Measurements from ENCODE around the gene CNTNAP5. TPM values are rescaled to one million over a fixed set of nuclear protein-coding genes. Genes with fewer than 3 reads are reported as not detected.

Gene CNTNAP5
- total RNA-seq, 1 experiment from 2014 or later: 0.48 TPM

DNA sequence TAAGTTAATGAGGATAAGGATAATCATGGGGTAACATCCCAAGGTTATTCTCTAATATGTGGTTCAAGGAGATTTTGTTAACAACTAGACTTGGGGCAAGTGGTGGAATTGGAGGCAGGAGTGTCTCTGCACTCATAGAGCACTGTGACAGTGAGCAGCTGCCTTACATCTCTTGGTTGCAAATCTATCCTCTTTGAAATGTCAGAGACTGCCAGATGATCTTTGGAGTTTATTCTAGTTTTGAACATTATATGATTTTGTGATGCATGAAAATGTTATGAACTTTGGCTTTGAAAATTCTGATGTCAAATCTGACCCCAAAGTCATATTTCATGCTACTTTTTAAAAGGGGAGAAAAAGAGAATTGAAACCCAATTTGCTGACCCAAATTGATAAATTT lies 861.1 kb downstream of the CNTNAP5 start:
- Histone ChIP-seq H3K79me2 (ENCODE audit: insufficient read depth, low read length) (no peaks in the 10 kb centered on the region), H4K20me1 (ENCODE audit: control insufficient read depth, insufficient read depth, insufficient read length) (no peaks in the 10 kb centered on the region), H3K56ac (ENCODE audit: insufficient read length, low read depth, low read length) (no peak overlapping the region), H3K23ac (ENCODE audit: insufficient read length, low read depth, low read length) (no peak overlapping the region), H2BK5ac (ENCODE audit: insufficient read length, low read length) (no peak overlapping the region), H2BK120ac (ENCODE audit: low read depth, low read length, poor library complexity, severe bottlenecking) (no peak overlapping the region), H3K27ac (ENCODE audit: insufficient read length, low read depth, low read length) (no peak overlapping the region), H2AK5ac (ENCODE audit: insufficient read length, low read length) (no peak overlapping the region), H2BK15ac (ENCODE audit: low read depth, low read length) (no peak overlapping the region), H3K27me3 (ENCODE audit: insufficient read depth, low read length) (no peaks in the 10 kb centered on the region), H3T11ph (ENCODE audit: low read length) (no peak overlapping the region), H3K23me2 (ENCODE audit: insufficient read length, low read depth, low read length, poor library complexity, severe bottlenecking) (no peaks in the 10 kb centered on the region), H3K4ac (ENCODE audit: low read depth, low read length) (no peak overlapping the region), H3K4me2 (ENCODE audit: insufficient read depth, insufficient read length, low read length) (no peak overlapping the region), H2AFZ (ENCODE audit: low read length) (no peak overlapping the region), H3K9ac (ENCODE audit: extremely low read depth, insufficient read length, low read length) (no peak overlapping the region), H3K18ac (ENCODE audit: insufficient read length, low read depth, low read length) (no peak overlapping the region), H2BK12ac (ENCODE audit: insufficient read length, low read depth, low read length) (no peak overlapping the region), H3K79me1 (ENCODE audit: insufficient read depth, low read depth, low read length, poor library complexity, severe bottlenecking) (no peaks in the 10 kb centered on the region), H2BK20ac (ENCODE audit: low read depth, low read length, poor library complexity, severe bottlenecking) (no peak overlapping the region), H4K8ac (replicated peaks; ENCODE audit: insufficient read length, low read depth, low read length) (no peak overlapping the region), H3K9me3 (ENCODE audit: control insufficient read depth, low read depth, low read length) (no peaks in the 10 kb centered on the region), H3K4me1 (ENCODE audit: insufficient read depth, low read length) (no peaks in the 10 kb centered on the region), H3K14ac (ENCODE audit: insufficient read depth, low read length) (no peak overlapping the region), H4K91ac (ENCODE audit: insufficient read length, low read depth, low read length) (no peak overlapping the region), H4K5ac (ENCODE audit: insufficient read length, low read depth, low read length) (no peak overlapping the region)
- Mint-ChIP-seq H3K27ac (no peak overlapping the region), H3K4me3 (no peak overlapping the region), H3K27me3 (ENCODE audit: low read depth) (no peaks in the 10 kb centered on the region), H3K4me1 (peaks cover under 1 to 5% of the 10 kb centered on the region in 2 experiments; a peak in 3 of 4 replicates), H3K9me3 (peaks cover 3 to 5% of the 10 kb centered on the region in 2 experiments; a peak in 2 of 5 replicates), H3K36me3 (ENCODE audit: insufficient read depth in 1 of 3, low read depth in 3 of 3) (no peaks in the 10 kb centered on the region; a peak in 1 of 7 replicates)
- TF ChIP-seq, protein P1, sequence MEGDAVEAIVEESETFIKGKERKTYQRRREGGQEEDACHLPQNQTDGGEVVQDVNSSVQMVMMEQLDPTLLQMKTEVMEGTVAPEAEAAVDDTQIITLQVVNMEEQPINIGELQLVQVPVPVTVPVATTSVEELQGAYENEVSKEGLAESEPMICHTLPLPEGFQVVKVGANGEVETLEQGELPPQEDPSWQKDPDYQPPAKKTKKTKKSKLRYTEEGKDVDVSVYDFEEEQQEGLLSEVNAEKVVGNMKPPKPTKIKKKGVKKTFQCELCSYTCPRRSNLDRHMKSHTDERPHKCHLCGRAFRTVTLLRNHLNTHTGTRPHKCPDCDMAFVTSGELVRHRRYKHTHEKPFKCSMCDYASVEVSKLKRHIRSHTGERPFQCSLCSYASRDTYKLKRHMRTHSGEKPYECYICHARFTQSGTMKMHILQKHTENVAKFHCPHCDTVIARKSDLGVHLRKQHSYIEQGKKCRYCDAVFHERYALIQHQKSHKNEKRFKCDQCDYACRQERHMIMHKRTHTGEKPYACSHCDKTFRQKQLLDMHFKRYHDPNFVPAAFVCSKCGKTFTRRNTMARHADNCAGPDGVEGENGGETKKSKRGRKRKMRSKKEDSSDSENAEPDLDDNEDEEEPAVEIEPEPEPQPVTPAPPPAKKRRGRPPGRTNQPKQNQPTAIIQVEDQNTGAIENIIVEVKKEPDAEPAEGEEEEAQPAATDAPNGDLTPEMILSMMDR (conservative IDR thresholded peaks at IDR 0.05): no peak
- no peak for DNase-seq
